Measurements from ENCODE around the gene ASB10.
A peak's percentile ranks its signal among the peaks of the same experiment; 100 is the strongest.

ASB10 gene

DNA sequence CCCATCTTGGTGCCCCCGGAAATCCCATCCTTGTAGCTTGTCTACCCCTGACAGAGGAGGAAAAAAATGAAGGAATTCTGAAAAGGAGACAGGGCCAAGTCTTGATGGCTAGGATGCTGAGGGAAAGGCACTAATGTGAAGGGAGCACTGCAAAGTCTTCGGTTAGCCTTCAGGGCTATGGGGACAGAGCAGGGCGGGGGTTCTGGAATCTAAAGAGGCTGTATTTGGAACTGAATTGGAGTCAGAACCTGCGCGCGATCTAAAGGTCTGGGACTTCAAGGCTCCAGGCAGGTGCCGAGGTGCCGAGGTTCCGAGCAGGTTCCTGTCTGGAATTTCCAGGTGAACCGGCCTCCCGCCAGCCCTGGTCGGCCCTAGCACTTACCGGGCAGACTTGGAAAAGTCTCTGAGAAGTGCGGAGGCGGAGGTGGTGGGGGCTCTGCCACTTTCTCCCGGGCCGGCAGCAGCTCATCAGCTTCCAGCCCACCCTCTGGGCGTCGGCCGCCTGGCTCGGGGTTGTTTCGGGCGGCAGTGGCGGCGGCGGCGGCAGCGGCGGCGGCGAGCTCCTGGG is 20.3 kb downstream of the ASB10 start:
- DNase-seq (ENCODE audit: low spot score): no peak

DNA sequence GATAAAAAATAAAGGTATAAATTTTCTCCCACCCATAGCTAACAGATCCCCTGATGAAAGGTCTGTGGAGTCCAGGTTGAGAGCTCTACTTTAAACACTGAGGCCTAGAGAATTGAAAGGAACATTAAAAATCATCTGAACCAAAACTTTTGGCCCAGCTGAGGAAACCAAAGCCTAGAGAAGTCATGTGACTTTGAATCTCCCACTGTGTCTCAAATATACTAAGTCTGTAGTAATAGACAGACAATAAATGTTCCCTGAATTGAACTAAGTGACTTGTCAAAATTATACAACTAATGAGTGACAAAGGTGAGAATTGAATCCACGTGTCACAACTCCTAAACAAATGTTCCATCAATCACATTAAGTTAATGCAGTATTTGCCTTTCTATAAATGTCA is 25.3 kb downstream of the ASB10 start:
- no peak for DNase-seq (ENCODE audit: low spot score)

DNA sequence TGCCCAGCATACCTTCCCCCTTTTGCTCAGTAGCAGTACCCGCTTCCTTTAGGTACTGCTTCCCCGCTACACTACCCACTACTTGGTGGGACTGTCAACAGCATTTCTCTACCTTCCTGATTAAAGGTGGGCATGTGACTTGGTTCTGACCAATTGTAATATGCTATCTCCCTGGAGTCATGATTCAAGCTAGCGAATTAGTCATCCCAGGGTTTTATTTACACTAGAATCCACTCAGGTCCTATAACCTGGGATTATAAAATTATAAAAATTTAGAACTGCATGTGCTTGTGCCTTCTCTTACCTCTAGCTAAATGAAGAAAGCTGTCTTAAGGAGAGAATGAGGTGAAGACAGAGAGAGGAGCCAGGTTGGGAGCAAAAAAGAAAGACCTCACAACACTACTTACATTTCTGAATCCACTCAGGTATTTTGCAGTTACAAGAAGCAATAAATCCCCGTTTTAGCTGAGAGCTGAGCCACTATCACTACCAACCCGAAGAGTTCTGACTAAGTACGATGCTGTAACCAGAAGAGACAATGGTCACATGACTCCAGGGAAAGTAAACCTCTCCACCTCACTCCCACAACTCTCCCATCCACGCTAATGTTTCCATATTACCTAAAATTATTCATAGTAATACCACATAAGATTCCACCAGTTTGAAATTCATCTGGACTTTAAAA is 29.3 kb downstream of the ASB10 start:
- no peak for DNase-seq (ENCODE audit: low spot score)

DNA sequence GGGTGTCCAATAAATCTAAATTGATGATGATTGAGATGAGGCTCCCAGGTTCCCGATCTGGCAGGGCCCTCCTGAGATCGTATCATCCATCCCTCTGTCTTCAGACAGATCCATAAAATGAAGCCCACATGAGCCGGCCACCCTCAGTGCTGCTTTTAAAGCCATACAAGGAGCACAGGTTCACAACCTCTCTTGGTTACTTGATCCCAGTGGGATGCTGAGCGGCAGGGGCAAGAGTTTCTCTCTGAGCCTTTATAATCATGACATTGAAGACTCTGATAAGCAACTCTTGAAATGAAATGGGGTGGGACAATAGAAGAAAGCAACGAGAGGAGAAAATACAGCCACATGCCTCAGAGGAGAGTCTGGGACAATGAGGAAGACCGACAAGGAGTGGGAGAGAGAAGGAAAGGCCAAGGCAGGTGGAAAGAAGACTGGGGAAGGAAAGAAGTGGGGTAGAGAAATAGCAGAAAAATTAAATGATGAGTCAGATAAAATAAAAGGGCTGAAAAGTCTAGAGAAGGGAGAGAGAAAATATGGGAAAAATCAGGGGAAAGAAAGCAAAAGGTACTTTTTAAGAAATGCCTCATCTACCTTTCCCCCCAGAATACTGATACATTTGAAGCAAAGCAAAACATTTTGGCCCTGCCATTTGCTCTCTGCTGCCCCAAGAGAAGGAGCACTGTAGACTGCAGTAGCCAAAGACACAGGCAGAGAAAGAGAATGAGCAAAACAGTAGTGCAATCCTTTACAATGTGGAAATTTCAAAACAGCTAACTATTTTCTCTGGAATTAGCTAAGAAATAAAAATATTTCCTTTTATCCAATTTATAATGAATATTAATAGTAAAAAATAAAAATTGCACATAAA is 34.2 kb downstream of the ASB10 start:
- no peak for DNase-seq (ENCODE audit: low spot score)

DNA sequence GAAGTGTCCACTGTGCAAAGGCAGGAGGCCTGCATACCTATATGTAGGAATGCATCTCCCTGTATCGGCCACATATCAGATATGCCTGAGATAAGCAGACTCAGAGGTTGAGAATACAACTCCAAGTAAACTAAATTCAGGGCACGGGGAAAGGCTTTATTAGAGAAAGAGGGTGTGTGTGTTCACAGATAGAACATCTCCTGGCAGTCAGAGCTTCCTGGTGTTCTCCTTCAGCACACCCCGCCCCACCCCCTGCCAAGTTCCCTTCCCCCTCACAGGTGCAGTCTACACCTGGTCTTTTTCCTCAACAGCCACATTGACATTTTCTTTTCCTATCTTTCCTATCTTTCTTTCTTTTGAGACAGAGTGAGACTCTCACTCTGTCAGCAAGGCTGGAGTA is 36.7 kb downstream of the ASB10 start:
- no peak for DNase-seq (ENCODE audit: low spot score)

DNA sequence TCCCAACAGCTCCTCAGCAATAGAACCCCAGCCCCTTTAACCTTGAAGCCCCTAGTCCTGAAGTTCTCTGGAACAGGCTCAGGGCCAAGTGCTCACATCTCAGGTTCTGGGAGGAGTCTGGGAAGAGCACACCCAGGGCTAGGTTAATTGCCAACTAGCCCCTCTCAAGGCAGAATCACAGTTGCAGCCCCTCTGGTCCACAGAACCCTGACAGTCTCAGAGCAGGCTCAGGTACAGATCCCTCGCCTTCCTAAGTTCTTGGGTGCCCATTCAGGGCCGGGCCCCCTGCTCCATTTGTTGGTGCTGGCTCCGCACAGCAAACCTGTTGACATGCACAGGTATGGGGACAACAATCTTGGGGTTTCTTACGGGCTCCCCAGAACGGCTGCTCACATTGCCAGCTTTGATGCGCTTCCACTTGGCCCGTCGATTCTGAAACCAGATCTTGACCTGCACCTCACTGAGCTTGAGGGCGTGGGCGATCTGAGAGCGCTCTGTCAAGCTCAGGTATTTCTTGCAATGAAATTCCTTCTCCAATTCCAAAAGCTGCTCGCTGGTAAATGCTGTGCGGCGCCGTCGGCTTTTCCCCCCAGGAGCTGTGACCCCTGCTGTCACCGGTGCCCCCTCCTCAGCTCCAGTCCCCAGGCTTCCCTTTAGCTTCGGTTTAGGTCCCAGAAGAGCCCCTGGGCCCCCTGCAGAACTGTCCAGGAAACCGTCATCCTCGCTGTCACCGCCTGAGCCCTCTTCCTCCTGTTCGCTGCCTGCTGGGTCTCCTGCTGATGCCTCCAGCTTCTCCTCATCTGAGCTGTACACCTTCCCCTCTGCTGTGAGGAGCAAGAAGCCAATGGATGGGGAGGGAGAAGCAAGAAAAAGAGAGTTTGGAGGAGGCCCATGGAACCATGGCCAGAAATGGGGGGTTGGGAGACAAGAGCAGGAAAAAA is 38.5 kb downstream of the ASB10 start:
- DNase-seq (ENCODE audit: low spot score): no peak

DNA sequence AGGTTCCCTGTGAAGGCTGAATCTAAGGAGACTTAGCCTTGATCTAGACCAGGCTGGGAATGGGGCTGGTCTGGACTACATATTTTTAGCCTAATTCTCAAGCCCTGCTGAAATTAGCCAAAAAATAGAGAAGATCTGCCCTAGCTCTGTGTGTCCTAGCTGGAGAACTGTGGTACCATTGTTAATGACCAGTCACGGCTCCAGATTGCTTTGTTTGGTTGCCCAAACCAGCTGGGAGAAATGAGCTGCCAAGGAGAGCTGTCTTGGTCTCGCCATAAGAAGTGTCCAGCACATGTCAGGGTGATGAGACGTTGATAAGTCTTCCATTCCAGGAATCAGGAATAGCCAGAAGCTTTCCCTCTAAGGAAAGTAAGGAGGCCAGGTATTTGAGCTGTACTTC is 40.3 kb downstream of the ASB10 start:
- peak; percentile 81 for DNase-seq (ENCODE audit: low spot score)

DNA sequence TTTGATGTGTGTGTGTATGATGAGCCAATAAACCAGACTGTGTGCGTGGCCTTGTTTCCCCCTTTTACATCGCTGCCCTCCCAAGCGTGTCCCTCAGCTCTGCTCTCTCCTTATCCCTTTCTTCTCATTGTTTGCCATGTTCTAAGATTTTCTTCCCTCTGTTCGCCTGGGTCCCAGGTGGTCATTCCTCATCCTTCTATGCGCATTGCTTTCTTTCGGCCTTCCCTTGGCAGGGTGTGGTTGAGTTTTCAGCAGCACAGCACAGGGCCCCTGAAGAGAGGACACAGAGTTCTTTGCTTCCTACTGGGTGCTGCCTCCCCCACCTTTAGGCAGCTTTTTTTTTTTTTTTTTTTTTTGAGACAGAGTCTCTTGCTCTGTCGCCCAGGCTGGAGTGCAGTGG is 42.7 kb downstream of the ASB10 start:
- DNase-seq (ENCODE audit: low spot score): no peak

DNA sequence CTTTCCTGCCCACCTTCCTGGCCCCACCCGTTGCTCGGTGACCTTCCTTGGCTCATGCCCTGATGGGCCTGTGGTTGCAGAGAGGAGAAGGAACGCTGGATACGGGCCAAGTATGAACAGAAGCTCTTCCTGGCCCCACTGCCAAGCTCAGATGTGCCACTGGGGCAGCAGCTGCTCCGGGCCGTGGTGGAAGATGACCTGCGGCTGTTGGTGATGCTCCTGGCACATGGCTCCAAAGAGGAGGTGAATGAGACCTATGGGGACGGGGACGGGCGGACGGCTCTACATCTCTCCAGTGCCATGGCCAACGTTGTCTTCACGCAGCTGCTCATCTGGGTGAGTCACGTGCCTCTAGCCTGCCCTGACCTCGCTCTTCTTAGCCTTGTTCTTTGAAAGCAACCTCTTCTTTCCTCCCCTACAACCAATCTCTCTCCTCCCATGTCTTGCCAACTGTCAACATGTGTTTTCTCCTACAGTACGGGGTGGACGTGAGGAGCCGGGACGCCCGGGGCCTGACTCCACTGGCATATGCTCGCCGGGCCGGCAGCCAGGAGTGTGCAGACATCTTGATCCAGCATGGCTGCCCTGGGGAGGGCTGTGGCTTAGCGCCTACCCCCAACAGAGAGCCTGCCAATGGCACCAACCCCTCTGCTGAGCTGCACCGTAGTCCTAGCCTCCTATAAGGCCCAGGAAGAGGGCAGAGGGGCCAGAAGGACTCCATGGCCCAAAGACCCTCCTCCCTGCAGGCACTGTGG is 43.6 kb downstream of the ASB10 start:
- DNase-seq (ENCODE audit: low spot score): no peak

DNA sequence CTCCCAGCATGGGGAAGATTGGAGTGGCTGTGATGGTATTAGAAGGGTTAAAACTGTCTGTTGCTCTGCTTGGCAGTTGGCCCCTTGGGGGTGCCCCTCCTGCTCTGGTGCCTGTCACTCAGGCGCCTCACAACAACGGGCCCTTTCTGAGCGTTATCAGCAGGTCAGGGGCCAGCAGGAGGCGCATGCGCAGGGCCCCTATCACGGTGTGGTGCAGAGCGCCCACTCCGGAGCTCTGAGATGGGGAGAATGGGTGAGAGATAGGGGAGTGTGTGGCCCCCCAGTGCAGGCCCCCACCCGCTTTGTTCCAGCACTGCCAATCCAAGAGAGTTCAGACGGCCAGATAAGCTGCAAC is 44.4 kb downstream of the ASB10 start:
- peak; percentile 86 for DNase-seq (ENCODE audit: low spot score)

DNA sequence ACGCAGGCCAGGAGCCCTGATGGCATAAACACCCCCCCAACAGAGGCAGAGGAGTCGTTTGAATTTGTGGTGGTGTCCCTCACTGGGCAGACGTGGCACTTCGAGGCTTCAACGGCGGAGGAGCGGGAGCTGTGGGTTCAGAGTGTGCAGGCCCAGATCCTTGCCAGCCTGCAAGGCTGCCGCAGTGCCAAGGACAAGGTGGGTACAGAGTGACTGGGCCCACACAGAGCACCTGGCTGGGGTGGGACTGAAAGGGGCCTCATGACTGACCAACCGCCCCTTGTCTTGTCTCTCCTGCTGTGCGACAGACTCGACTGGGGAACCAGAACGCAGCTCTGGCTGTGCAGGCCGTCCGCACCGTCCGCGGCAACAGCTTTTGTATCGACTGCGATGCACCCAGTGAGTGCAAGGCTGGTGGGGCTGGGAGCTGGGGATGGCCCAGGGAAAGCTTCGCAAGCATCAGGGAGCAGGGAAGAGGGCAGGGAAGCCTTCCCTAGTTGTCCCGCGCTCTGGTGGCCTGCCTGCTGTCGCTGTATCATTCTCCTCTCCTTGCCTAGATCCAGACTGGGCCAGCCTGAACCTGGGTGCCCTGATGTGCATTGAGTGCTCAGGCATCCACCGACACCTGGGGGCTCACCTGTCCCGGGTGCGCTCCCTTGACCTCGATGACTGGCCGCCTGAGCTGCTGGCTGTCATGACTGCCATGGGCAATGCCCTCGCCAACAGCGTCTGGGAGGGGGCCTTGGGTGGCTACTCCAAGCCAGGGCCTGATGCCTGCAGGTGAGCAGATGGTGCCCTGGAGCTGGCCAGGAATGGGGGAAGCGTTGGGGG is 45.0 kb downstream of the ASB10 start:
- DNase-seq (ENCODE audit: low spot score): no peak

DNA sequence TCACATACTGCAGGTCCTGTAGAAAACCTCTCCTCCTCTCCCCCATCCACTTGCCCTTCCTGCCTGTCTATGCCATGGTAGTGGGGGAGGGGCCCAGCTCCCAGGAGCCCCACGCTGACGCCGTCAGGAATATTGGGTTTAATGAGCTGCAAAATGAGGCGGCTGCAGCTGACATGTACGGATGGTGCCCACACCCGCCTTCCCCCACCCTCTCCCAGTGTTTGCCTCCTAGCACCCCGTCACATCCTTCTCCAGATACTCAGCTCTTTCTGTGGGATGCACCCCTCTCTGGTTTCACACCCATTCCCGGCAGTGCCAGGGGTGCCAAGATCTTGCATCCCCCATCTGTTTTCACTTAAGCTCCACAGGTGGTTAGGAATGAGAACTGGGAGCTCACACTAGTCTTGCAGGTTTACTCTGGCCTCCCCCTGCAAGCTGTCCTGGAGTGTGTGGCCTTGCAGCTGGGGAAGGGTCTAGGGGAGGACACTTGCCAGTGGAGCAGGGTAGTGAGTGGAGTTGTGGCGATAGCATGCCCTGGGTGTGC is 45.7 kb downstream of the ASB10 start:
- DNase-seq (ENCODE audit: low spot score): no peak

DNA sequence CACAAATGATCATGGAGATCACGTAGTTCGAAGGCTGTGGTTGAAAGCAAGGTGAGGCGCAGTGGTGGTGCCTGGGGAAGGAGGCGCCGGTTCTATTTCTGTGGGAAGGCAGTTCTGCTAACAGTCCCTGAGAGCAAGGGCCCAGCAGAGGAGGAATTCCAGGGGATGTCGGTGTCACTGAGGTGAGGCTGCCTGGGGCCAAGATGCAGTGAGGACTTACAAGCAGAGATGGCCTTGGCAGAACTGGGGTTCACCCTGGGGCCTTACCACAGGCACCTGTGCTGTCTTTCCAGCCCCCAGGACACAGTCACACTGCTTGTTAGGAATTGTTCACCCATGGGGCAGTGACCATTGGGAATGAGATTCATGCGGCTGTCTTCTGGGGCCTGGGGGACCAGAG is 46.2 kb downstream of the ASB10 start:
- DNase-seq (ENCODE audit: low spot score): no peak

DNA sequence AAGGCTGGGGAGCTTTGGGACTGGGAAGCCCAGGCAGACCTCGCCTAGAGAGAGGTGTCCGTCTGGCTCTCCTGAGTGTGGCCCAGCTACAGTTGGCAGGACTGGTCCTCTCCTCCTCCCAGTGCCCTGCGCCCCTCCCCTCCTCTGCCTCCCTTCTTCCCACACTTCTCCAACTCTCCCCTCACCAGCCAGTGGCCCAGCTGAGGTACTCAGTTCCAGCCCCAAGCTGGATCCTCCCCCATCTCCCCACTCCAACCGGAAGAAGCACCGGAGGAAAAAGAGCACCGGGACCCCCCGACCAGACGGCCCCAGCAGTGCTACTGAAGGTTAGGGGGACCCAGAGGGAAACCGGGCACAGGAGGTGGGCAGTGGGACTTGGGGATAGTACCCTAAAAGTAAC is 47.3 kb downstream of the ASB10 start:
- DNase-seq (ENCODE audit: low spot score): no peak

DNA sequence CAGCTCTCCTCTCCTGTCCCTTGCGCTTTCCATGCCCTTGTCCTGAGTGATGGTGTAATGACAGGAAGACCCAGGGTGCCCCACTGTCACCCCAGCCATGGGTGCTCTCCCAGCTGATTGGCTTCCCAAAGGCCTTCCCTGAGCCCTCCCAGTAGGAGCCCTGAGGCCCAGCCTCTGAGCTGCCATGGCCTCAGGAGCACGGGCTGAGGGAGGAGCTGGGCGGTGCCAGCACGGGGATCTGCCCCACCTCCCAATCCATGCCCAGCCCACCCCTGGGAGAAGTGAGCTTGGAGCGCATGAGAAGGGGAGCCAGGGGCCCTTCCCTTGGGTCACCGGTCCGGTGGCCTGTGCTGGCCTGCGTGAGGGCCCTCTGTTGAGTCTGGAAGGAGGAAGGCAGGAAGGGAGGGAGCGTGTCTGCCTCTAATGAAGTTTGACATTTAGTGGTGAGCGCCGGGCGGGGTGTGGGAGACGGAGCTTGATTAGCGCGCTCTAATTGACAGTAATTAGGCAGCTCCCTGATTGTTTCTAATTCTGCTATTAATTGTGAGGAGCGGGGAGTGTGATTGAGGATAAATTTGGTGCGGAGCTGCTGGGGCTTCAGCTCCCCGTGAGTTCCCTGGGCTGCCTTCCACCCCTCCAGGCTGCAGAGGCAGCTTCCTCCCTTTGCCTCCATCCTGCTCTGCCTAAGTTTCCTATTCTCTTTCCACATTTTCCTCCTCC is 47.8 kb downstream of the ASB10 start:
- no peak for DNase-seq (ENCODE audit: low spot score)

DNA sequence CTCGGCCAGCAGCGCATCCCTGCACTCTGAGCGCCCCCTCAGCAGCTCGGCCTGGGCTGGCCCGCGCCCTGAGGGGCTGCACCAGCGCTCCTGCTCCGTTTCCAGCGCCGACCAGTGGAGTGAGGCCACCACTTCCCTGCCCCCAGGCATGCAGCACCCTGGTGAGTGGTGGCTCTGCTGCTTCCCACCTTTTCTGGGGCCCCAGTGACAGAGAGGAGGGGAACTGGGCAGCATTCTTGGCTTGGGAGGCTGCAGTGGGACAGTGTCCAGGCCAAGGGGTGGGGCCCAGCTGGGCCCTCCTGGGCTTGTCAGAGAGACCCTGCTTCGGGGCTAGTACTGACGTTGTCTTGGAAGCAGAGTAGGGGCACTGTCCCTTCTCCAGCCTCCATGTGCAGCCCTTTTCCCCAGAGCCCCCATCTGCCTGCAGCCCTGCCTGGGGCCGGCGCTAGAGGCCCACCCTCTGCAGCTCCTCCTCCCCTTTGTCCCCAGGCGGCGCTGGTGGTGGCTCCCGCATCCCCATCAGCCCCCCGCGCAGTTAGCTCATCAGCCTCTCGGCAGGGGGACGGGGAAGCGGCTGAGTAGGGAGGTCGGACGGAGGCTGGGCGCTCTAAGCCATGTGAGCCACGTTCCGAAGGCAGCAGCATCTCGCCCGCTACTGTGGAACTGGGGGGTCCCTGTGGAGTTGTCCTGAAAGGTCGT is 48.7 kb downstream of the ASB10 start:
- no peak for DNase-seq (ENCODE audit: low spot score)

DNA sequence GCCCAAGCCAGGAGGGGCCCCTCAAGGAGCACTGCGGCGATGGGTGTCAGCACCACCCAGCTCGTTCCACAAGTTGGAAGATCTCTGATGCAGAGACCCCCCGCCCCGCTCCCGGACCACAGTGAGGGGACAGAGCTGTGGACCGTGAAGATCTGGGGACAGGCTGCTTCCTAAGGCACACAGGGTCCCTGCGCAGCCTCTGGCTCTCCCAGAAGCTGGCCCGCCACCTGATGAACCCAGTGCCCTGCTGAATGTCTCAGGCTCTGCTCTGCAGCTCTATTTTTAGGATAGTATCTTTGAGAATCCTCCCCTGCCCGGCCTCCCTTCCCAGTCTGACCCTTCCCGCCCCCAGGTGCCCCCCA is 49.3 kb downstream of the ASB10 start:
- no peak for DNase-seq (ENCODE audit: low spot score)

DNA sequence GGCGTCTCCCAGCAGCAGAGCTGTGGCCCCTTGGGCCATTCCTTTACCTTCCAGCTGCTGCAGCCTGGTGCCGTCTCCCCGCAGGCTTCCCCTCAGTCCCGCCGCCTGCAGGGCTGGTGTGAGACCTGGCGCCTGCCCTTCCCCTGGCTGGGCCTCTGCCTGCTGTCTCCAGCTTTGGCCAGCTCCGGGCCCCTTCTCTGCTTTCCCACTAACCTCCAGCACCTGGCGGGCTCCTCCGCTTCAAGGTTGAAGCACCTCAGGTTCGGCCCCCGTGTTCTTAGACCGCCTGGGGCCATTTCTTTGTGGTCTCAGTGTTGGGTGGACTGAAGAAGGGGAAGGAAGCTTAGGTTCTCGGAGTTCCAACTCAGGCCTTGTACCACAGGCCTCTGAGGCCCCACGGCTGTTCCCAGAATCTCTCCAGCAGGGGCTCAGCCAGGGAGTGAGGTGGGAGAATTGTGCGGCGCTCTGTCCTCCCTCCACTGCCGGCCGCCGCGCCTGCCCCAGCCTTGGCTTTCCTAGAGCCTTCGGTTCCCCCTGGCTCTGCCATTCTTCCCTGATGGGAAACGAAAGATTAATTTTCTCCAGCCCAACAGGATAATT is 49.9 kb downstream of the ASB10 start:
- no peak for DNase-seq (ENCODE audit: low spot score)

All from putamen (tissue), 1 donor.